ENCODE measurements around the gene LOXHD1.

LOXHD1 gene

DNA sequence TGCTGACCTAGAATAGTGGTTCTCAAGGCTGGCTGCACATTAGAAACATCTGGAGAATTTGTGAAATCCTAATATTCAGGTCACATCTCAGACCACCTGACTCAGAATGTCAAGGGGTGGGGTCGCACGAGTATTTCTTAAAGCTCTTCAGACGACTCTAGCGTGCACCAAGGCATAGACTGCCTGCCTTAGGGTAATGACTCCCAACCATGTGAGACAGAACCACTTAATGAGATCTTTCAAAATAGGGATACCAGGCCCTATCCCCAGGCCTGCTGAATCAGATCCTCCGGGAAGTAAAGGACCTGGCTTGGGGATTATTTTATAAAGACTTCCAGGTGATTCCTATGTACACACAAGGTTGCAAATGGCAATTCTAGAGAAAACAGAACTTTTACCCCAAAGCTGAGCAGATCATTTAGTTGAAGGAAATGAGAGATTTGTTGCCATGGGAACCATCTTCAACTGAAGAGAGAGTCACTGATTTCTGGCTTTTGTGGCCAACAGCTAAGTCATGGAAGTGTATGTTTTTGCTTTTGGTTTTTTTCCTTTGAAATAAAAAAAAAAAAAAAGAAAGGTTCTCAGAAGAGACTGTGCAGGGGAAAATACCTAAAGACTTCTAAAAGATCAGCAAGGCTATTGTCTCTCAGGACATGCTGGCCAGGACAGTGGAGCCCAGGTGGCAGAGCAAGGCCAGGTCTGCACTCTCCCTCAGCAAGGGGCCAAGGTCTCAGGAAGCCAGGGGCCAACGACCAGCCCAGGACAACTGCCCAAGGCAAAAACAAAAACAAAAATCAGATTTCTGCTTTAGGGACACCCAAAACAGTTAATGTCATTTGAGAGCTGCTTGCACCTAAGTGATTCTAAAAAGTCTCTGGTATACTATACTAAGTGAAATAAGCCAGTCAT is 15.3 kb upstream of the LOXHD1 start:
- no peak for DNase-seq

- DNase-seq: no peak
These were observed 11.7 kb upstream of the LOXHD1 start for GRCh38 chr18:46668694-46669093.

GRCh38 chr18:46668135-46668534 is 11.1 kb upstream of the LOXHD1 start:
- DNase-seq: peak in 1 of 2 experiments; percentile 41

DNA sequence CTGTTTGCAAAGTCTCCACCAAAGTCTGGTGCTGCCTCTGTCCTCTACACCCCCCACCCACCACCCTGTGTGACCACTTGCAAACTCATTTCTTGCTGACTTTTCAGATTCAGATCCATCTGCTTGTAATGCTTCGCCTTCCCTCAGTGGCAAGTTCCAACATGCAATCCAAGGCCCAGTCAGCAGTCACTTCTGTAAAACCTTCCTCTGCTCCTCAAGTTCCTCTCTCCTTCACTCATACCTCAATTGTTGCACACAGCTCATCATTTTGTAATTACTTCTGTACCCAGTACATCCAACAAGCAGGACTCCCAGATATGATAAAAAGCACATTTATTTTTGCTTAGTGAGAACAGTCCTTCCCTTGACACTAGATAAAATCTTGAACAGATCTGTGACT is 6.5 kb upstream of the LOXHD1 start:
- DNase-seq: no peak

GRCh38 chr18:46660957-46661749 is 4.1 kb upstream of the LOXHD1 start:
- peak in 1 of 2 experiments; percentile 5 for DNase-seq

DNA sequence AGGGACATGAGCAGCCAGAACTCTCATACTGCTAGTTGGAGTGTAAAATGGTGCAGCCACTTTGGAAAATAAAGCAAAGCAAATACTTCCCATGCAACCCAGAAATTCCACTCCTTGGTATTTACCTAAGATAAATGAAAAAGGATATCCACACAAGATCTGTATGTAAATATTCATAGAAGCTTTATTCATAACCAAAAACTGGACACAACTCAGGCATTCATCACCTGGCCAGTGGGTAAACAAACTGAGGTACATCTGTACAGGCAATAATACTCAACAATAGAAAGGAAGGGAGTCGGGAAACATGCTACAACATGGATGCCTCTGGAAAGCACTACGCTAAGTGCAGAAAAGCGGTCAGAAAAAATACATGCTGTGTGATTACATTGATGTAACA is 2.5 kb upstream of the LOXHD1 start:
- no peak for DNase-seq

DNA sequence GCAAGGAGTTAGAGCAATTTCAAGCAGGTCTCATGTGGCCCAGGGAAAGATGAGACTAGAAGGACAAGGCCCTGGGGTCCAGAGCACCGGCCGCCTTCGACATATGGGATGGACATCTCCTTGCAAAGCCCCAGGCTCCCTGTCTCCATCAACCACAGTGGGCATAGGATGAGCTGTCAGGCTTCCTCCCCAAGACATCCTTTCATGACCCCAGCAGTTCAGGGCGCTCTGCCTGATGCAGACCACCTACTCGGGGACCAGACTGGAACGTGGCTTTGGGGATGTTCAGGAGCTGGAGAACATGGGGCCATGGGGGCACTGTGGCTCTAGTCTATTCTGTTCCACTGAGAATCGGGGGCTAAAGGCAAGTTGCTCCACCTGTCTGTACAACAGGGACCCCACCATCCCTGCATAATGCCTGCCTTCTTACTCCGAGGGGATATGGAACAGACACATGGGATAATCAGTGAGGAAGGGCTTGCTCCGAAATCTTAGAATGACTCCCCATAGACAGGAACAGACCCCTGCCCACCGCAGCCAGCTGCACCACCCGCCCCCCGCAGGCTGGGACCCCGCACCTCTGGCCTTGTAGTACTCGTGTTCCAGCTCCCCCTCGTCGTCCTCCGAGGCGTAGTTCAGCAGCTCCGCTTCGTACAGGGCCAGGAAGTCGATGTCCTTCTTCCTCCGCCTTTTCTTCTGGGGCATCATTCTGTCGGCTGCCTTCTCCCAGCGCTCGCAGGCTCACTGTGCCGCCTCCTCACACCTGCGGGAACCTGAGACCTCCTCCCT is 500 bp downstream of the LOXHD1 start:
- DNase-seq: no peak

DNA sequence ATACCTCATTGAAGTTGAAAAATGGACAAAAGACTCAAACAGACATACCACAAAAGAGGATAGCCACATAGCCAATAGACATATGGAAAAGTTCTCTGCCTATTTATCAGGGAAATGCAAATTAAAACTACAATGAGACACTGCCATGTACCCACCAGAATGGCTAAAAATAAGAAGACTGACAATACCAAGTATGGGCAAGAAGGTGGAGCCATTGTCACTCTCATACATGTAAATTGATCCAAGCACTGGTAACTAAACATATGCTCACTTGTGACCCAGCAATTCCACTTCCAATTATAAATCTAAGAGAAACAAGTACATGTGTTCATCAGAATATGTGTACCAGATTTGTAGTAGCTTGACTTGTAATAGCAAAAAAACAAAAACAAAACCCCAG is 4.6 kb downstream of the LOXHD1 start:
- DNase-seq: no peak

GRCh38 chr18:46650681-46651080 is 6.3 kb downstream of the LOXHD1 start:
- no peak for DNase-seq

- no peak for DNase-seq
These were observed 7.8 kb downstream of the LOXHD1 start for GRCh38 chr18:46649071-46649862.

DNA sequence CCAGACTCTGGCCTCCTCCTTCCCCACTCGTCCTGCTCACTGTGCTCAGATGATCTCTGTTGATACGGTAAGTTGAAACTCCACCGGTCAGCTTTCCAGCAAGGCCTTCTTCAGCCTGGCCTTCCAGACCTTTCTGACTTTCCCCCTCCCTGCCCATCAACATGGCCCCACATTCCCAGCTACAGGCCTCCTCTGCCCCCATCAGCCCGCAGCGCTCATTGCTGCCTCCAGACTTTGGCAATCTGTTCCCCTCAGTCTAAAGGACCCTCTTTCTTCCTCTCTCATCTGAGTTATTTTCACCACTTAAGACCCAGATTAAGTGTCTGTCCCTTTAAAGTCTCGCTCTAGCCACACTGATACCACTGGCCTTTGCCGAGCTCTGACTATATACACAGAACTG is 10.6 kb downstream of the LOXHD1 start:
- DNase-seq: no peak

DNA sequence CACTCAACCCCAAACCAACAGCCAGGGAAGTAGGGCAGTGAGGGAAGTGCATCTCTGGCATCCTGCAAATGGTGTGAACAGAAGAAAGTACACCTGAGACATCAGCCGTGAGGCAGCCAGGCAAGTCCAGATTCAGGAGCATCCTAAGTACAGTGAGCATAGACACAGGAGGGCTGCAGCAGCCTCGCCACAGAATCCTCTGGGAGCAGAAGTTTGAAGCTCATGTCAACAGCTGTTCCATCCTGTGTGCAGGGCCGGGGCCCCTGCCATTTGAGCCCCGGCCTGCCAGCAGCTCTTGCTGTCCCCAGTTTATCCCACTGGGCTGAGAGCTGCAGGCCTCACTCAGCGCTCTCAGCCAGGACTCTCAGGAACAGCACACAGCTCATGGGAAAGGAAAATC is 14.5 kb downstream of the LOXHD1 start:
- no peak for DNase-seq

DNA sequence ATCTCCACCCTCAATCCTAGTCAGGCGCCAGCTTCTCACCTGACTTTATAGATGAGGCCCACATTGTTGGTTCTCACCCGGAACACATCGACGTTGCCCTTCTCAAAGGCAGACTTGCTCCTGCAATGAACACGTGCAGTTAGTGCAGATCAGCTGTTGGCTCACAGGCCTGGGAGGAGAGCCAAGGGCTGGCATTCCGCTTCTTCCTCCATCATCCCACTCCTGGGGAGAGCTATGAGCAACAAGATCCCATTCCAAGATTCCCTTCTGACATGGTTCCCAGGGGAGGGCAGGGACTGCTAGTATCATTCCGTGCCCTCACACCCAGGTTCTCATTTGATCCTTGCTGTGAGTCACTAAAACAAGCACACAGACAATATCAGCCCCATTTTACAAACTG is 15.1 kb downstream of the LOXHD1 start:
- DNase-seq: no peak

- DNase-seq: no peak
These were observed 17.6 kb downstream of the LOXHD1 start for GRCh38 chr18:46639386-46639785.

DNA sequence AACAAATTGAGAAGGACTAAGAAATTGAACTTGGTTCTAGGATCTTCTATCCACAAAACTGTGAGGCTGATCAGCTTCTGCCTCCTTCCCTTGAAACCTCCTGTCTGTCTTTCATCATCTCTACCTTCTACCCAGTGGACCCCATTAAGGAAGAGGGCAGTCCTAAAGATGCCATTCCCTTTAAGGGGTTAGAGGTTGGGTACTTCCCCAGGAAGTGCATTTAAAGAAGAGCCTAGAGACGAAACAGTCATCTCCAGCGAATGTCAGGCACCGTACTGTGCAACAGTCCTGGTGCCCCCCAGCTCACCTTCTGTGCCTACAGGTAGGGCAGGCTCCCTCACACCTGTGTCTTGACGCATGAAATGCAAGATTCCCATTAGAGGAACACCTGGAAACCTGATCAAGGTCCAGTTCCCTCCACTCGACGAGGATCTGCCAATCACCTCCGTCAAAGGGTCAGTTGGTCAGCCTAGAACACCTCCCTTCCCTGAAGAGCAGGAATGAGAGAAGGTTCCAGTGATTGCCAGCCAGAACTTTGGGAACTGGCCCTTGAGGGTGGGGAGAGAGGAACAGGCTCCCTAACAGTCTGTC is 20.9 kb downstream of the LOXHD1 start:
- no peak for DNase-seq

DNA sequence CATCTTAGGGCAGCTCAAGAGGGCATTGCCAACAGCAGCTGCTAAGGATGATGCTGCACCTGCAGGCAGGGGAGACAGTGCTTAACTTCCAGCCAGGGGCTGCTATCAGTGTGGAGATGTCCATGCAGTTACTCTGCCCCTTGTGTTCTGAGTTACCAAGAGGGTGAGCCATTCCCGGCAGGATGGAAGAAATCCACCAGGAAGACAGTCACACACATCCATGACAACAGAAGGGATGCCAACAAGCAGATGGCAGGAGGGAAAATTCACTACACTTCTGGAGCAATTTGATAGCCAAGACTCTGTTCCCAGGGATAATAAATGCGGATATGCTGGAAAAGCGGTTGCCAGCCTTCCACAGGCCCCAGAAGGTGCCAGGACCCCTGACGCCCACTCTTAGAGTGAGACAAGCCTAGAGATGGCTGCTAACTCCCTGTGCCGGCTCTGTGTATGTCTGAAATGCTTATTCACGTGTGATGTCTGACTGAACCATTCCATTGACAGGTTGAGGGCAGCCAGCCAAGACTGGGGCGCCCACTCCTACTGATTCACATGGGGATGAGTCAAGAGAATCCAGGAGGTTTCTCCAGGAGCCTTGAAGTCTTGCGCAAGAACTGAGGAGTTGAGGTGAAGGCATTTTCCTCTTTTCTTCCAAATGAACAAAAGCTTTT is 24.5 kb downstream of the LOXHD1 start:
- no peak for DNase-seq

DNA sequence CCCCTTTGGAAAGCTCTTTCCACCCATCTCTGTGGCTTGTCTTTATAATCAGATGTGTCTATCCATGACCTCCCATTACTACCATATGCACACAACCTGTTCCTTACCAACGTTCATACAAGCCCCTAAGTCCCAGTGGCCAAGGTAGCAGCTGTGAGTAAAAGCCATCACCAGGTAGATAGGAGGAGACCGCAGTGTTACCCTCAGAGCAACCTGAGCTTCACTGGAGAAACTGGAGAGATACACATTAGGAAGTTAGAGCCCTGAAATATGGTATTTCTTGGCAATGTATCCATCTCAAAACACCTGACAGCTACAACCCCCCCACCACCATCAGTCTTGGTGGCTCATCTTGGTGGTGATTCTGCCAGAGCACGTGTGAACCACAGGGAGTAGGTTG is 26.0 kb downstream of the LOXHD1 start:
- no peak for DNase-seq

GRCh38 chr18:46630160-46630559 is 26.9 kb downstream of the LOXHD1 start:
- DNase-seq: no peak

DNA sequence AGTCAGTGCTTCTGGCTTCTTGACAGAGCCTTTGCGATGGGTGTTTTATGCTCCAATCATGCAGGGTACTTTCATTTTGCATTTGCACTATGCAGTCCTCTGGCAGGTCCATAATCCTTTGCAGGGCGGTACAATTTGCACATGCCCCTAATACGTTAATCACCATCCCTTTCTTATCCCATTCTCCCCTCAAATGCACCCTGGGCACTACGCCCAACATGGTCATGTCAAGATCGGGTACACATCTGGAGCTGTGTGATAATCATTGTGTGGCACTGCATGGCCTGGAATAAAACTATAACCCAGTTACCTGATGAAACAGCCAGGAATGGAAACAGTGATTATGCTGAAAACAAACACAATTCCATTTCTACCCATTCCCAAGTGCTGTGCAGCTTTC is 27.7 kb downstream of the LOXHD1 start:
- no peak for DNase-seq

- no peak for DNase-seq
These were observed 28.8 kb downstream of the LOXHD1 start for GRCh38 chr18:46628206-46628605.

DNA sequence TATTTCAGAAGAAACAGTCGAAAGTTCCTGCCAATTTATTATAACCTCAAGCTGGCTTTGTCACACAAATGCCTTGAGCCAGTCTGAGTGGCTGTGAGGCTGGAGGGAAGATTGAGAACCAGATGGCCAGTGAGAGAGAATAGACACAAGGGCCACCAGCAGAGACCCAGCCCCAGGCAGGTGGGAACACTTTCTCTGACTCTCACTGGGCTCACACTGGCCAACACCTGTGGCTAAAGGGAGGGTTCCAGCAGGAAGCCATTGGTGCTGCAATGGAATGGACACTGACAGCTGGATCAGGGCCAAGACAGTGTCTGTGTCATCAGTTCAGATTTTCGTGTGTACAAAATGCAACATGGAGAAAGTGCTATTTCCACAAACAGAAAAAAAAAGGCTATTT is 29.9 kb downstream of the LOXHD1 start:
- DNase-seq: no peak
